Stimulated activated CD8-positive, alpha-beta memory T cell treated with anti-CD3 and anti-CD28 coated beads, Interleukin-7, amount 100 ng/mL, for 4 hours (primary cell): ENCODE measurements around the gene CPNE8.

Source experiments
- DNase-seq, 2 donors: peaks; one replicate each; pipeline ENCODE4 v3.0.0-alpha.2; 2020; ENCODE audit warnings: low read depth in 2 of 2

CPNE8 gene

GRCh38 chr12:38895446-38895845, 9.9 kb downstream of the CPNE8 start:
- DNase-seq, result no peak

GRCh38 chr12:38892976-38893375, 12.4 kb downstream of the CPNE8 start:
- DNase-seq, result no peak

GRCh38 chr12:38892087-38892786, 13.2 kb downstream of the CPNE8 start:
- DNase-seq, result no peak

- no peak for DNase-seq
These were observed 15.1 kb downstream of the CPNE8 start for GRCh38 chr12:38890102-38890855.

- DNase-seq, result no peak
These were observed 16.0 kb downstream of the CPNE8 start for GRCh38 chr12:38889297-38889815.

GRCh38 chr12:38887770-38888169, 17.6 kb downstream of the CPNE8 start:
- no peak for DNase-seq

- DNase-seq, result no peak
These were observed 18.5 kb downstream of the CPNE8 start for GRCh38 chr12:38886931-38887330.

- DNase-seq, result no peak
These were observed 19.3 kb downstream of the CPNE8 start for GRCh38 chr12:38886064-38886463.

GRCh38 chr12:38884666-38885065, 20.7 kb downstream of the CPNE8 start:
- DNase-seq, result no peak

GRCh38 chr12:38883629-38884134, 21.7 kb downstream of the CPNE8 start:
- DNase-seq, result no peak

GRCh38 chr12:38880288-38880687, 25.1 kb downstream of the CPNE8 start:
- no peak for DNase-seq

GRCh38 chr12:38878986-38879385, 26.4 kb downstream of the CPNE8 start:
- DNase-seq, result no peak

GRCh38 chr12:38878333-38878705, 27.1 kb downstream of the CPNE8 start:
- DNase-seq, result no peak

GRCh38 chr12:38875586-38876228, 29.7 kb downstream of the CPNE8 start:
- no peak for DNase-seq

GRCh38 chr12:38872561-38872960, 32.8 kb downstream of the CPNE8 start:
- DNase-seq, result no peak

- no peak for DNase-seq
These were observed 33.2 kb downstream of the CPNE8 start for GRCh38 chr12:38872156-38872555.

GRCh38 chr12:38869036-38869435, 36.4 kb downstream of the CPNE8 start:
- no peak for DNase-seq

GRCh38 chr12:38850461-38850860, 54.9 kb downstream of the CPNE8 start:
- DNase-seq, result no peak

GRCh38 chr12:38847247-38847646, 58.1 kb downstream of the CPNE8 start:
- no peak for DNase-seq

GRCh38 chr12:38844267-38844666, 61.1 kb downstream of the CPNE8 start:
- DNase-seq, result no peak

- no peak for DNase-seq
These were observed 67.1 kb downstream of the CPNE8 start for GRCh38 chr12:38838056-38838850.

GRCh38 chr12:38831715-38832114, 73.7 kb downstream of the CPNE8 start:
- DNase-seq, result no peak
